HL-60/S4 treated with retinoic acid at 250 ng/mL for 4 days and 3 days (cell line): Measurements from ENCODE around the gene APOA5.
"Not testable (repeated sequence)": the region's sequence is repeated elsewhere in the genome, so short reads cannot be mapped to it uniquely, and the experiment has no call there.

ENCODE experiments used
- in situ Hi-C: fragments of 300-500 bp; cut with MboI; formaldehyde crosslinking; loops from 2 replicates; pipeline ENCODE4 v1.7.0; 2022; ENCODE audit warnings: low sequenced_read_pairs

Gene APOA5

GRCh38 chr11:116778556-116778955 is 13.1 kb downstream of the APOA5 start:
- in situ Hi-C loops, result loop anchor here (25.0 kb wide), 1 partner anchor 334 kb away; no protein-coding TSS in a partner anchor

DNA sequence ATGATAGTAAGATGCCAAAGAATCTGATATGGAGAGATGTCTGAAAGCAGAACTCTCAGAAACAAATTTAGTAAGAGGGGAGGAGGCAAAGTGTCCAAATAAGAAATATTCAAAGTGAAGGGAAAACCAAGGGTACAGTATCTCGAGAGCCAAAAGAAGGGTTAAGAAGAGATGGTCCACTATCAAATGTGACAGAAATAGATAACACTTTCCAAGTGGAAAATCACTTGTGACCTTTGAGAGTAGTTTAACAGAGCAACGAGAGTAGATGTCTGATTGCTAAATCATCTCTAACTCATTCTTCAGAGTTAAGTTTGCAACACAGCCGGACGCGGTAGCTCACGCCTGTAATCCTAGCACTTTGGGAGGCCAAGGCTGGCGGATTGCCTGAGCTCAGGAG is 14.6 kb downstream of the APOA5 start:
- in situ Hi-C loops, result loop anchor here (25.0 kb wide), 1 partner anchor 335 kb away; no protein-coding TSS in a partner anchor

GRCh38 chr11:116776522-116776984 is 15.1 kb downstream of the APOA5 start:
- in situ Hi-C loops, result loop anchor here (25.0 kb wide), 1 partner anchor 336 kb away; no protein-coding TSS in a partner anchor

- in situ Hi-C loops, result loop anchor here (25.0 kb wide), 1 partner anchor 336 kb away; no protein-coding TSS in a partner anchor
Measured at GRCh38 chr11:116775975-116776374, 15.7 kb downstream of the APOA5 start.

GRCh38 chr11:116774661-116775060 is 17.0 kb downstream of the APOA5 start:
- in situ Hi-C loops, result loop anchor here (25.0 kb wide), 1 partner anchor 338 kb away; no protein-coding TSS in a partner anchor

- in situ Hi-C loops, result no loop called here
Measured at GRCh38 chr11:116773203-116774097, 18.2 kb downstream of the APOA5 start.

DNA sequence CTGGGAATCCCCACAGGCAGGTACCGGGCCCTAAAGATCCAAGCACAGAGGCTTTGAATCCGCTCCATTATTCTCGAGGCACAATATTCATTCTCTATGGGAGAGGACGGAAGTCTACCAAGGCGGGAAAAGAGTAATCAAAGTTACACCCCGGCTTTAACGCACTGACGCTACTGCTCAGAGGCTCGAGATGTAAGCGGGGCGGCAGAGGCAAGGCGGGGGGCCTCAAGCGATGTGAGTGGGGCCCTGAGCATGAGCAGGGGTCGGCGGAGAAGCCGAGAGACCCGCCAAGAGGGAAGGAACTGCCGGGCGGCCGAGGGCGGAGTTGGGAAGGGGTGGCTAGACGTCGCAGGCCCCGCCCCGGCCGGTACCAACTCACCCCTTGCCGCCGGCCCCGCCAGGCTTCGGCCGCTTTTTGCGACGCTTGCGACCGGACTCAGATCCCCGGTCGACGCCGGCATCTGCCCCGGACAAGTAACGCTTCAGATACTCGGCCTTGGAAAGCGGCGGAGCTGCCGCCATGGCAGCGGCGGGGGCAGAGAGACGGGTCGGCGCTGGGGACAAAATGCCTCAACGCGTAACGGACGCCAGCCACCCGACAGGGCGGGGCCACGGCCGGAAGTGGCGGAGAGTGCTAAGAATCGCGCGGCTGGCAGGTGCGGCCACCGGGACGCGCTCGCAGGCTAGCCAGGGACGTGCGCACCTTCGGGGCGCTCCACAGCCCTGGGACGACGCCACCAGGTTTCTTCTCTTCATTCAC is 19.1 kb downstream of the APOA5 start, which contains the start of gene BUD13:
BUD13 (minus strand) TSS at position 545 of the 760 bp plus-strand sequence; CDS start at position 522, 23 bp downstream.
- in situ Hi-C loops, result no loop called here

- in situ Hi-C loops, result no loop called here
Measured at GRCh38 chr11:116771935-116772334, 19.7 kb downstream of the APOA5 start.

GRCh38 chr11:116762132-116762531 is 29.5 kb downstream of the APOA5 start:
- in situ Hi-C loops, result no loop called here

DNA sequence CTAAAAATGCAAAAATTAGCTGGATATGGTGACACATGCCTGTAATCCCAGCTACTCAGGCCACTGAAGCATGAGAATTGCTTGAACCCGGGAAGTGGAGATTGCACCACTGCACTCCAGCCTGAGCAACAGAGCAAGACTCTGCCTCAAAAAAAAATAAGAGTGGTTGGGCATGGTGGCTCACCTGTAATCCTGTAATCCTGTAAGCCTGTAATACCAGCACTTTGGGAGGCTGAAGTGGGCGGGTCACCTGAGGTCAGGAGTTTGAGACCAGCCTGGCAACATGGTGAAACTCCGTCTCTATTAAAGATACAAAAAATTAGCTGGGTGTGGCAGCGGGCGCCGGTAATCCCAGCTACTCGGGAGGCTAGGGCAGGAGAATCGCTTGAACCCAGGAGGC is 35.6 kb downstream of the APOA5 start:
- in situ Hi-C loops, result not testable (repeated sequence)

DNA sequence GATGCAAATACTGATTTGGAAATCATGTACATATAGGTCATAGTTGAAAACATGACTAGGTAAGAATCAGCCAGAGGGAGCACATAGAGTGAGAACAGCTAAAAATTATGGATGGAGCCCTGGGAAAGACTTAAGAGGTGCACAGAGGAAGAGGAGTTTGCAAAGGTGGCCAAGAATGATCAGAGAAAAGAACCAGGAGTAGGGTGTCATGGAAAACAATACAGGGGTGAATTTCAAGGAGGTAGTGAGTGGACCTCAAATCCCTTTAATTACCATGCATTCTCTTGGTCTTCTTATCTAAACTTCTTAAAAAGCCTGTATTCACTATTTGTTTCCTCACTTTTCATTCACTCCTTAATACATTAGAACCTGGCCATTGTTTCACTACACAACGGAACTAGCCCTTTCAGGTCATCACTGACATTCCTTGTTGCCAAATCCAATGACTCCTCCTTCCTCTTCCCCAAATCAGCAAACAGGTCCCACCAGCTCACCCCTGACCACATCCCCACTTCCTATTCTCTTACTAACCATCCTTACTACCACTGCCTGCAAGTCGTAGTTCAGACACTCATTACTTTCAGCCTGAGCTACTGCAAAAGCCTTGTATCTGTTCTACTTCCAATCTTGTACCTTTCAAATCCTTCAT is 41.5 kb downstream of the APOA5 start:
- in situ Hi-C loops, result no loop called here

GRCh38 chr11:116742104-116742503 is 49.6 kb downstream of the APOA5 start:
- in situ Hi-C loops, result no loop called here

DNA sequence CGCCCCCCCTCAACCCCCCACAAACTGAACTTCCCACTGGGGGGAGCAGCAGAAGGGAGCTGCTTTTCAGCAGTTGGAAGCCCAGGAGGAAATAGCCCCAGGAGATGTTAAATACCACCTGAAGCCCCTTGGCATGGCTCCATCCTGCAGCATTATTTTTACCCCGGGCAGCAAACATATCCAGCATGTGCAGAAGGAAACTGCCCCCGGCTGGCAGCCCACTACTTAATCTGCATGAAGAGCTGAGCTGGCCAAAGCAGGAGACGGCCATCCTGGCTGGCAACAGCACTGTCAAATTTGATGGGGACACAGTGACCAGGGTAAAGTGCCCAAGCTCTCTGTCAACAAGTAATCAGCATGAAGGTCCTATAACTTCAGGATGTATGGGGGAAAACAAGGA is 50.9 kb downstream of the APOA5 start:
- in situ Hi-C loops, result no loop called here
